ENCODE data around the gene PRKCI. TPM values are rescaled to one million over a fixed set of nuclear protein-coding genes. Genes with fewer than 3 reads are reported as not detected.

Gene PRKCI
- total and polyA plus RNA-seq, 2 of the 4 experiments (the other 2 are of a cell fraction): 28.7 to 53.4 TPM

GRCh38 chr3:170324962-170325361 is 102.7 kb downstream of the PRKCI start:
- Histone ChIP-seq H3K79me1 (ENCODE audit: low read depth in 1 of 2, low read length in 2 of 2) (no peaks in the 10 kb centered on the region), H2BK5ac (ENCODE audit: low read depth, low read length, poor library complexity, severe bottlenecking) (no peak overlapping the region), H2AFZ (replicated peaks; ENCODE audit: low read length, poor library complexity) (no peak overlapping the region), H2BK15ac (ENCODE audit: low read depth, low read length) (no peak overlapping the region), H3K9ac (ENCODE audit: low read depth, low read length) (no peak overlapping the region), H3K18ac (ENCODE audit: low read depth, low read length) (no peak overlapping the region), H4K91ac (ENCODE audit: insufficient read depth, low read depth, low read length) (no peak overlapping the region), H3K4me1 (ENCODE audit: control insufficient read depth, insufficient read depth, low read length) (no peaks in the 10 kb centered on the region), H3K36me3 (ENCODE audit: control insufficient read depth, insufficient read depth, low read length) (no peaks in the 10 kb centered on the region), H3K9me3 (ENCODE audit: control insufficient read depth, insufficient read depth, low read length) (peaks cover 3% of the 10 kb centered on the region), H2AK5ac (ENCODE audit: low read depth, low read length) (no peak overlapping the region), H4K5ac (ENCODE audit: low read depth, low read length) (no peak overlapping the region), H2BK120ac (ENCODE audit: low read depth, low read length) (no peak overlapping the region), H3K4ac (ENCODE audit: low read depth, low read length) (no peak overlapping the region), H3K4me3 (ENCODE audit: insufficient read depth, low read depth, low read length) (no peak overlapping the region), H2BK20ac (ENCODE audit: low read depth, low read length) (no peak overlapping the region), H3K14ac (replicated peaks; ENCODE audit: low read depth, low read length) (no peak overlapping the region), H3K27ac (ENCODE audit: insufficient read depth, low read length) (no peak overlapping the region), H3K4me2 (ENCODE audit: low read depth, low read length) (no peak overlapping the region), H3K27me3 (ENCODE audit: control insufficient read depth, insufficient read depth, low read length) (no peaks in the 10 kb centered on the region), H4K8ac (ENCODE audit: low read depth in 2 of 2, low read length in 2 of 2) (no peak overlapping the region), H3K9me1 (ENCODE audit: insufficient read depth, low read length) (no peaks in the 10 kb centered on the region), H2AK9ac (replicated peaks; ENCODE audit: low read depth, low read length, poor library complexity) (no peak overlapping the region), H3K23ac (ENCODE audit: low read depth, low read length) (no peak overlapping the region), H4K20me1 (ENCODE audit: insufficient read depth, low read length) (no peaks in the 10 kb centered on the region), H3K56ac (ENCODE audit: extremely low read depth, insufficient read depth, low read length) (no peak overlapping the region)
- DNase-seq (no peak), ATAC-seq (ENCODE audit: low read depth) (no peak)
- intact Hi-C loops (cut with micrococcal nuclease) (no loop called here), in situ Hi-C loops (cut with MboI; ENCODE audit: low sequenced_read_pairs) (no loop called here), dilution Hi-C loops (cut with HindIII; ENCODE audit: low sequenced_read_pairs, unreplicated experiment) (no loop called here)
- BruUV-seq (replicated peaks): no TSS peak
- TF ChIP-seq CHD1 (IDR thresholded peaks at IDR 0.05; ENCODE audit: low read depth, low read length) (no peak), MXI1 (IDR thresholded peaks at IDR 0.05; ENCODE audit: borderline replicate concordance, low read depth, low read length) (no peak), RFX5 (IDR thresholded peaks at IDR 0.05; ENCODE audit: low read depth, low read length) (no peak), NFE2L2 (IDR thresholded peaks at IDR 0.05; ENCODE audit: low read depth, low read length) (no peak), USF2 (IDR thresholded peaks at IDR 0.05; ENCODE audit: low read depth, low read length) (no peak), MAZ (IDR thresholded peaks at IDR 0.05; ENCODE audit: borderline replicate concordance, low read depth, low read length) (no peak), SMC3 (IDR thresholded peaks at IDR 0.05; ENCODE audit: low read depth, low read length) (no peak), POLR2A (IDR thresholded peaks at IDR 0.05; ENCODE audit: low read depth, low read length) (no peak)
- CTCF ChIA-PET: no interaction called here
- POLR2A ChIA-PET (ENCODE audit: unreplicated experiment): no interaction called here
- WGBS, 2 experiments (ENCODE audit: extremely low coverage in 2 of 2, insufficient read length in 1 of 2): no CpG with 5 or more reads among the region's 3 CpGs
